ENCODE data around the gene AP3S2. TPM values are rescaled to one million over a fixed set of nuclear protein-coding genes. Genes with fewer than 3 reads are reported as not detected.
"Not testable (repeated sequence)": the region's sequence is repeated elsewhere in the genome, so short reads cannot be mapped to it uniquely, and the experiment has no call there.

Gene AP3S2
- total and polyA plus RNA-seq, 4 donors, result 16.7 to 33.2 (median 22.8) TPM

GRCh38 chr15:89788585-89788984 is 105.2 kb downstream of the AP3S2 start:
- H3K4me3 ChIP-seq (ENCODE audit: low read length in 2 of 2); H3K27me3 ChIP-seq (ENCODE audit: control insufficient read depth in 1 of 2, insufficient read depth in 2 of 2, low read length in 1 of 2); H3K36me3 ChIP-seq (ENCODE audit: control insufficient read depth in 1 of 2, insufficient read depth in 2 of 2, low read length in 1 of 2); H3K4me1 ChIP-seq (ENCODE audit: control insufficient read depth in 1 of 2, insufficient read depth in 2 of 2, low read length in 2 of 2); H3K9me3 ChIP-seq (ENCODE audit: control insufficient read depth, low read length); H3K27ac ChIP-seq (ENCODE audit: low read depth in 1 of 2, low read length in 2 of 2); ATAC-seq (ENCODE audit: low FRiP score); intact Hi-C loops (cut with DNase I): not testable (repeated sequence)
- WGBS, 2 donors, result 94 to 97% methylated on average over 4 of the region's 4 CpGs
- peak in 1 of 2 donors; percentile 12 for DNase-seq

GRCh38 chr15:89787944-89788343 is 105.8 kb downstream of the AP3S2 start:
- Histone ChIP-seq H3K4me1 (ENCODE audit: control insufficient read depth in 1 of 2, insufficient read depth in 2 of 2, low read length in 2 of 2) (no peaks in the 10 kb centered on the region), H3K9me3 (ENCODE audit: control insufficient read depth, low read length) (no peaks in the 10 kb centered on the region), H3K27ac (ENCODE audit: low read depth in 1 of 2, low read length in 2 of 2) (no peak overlapping the region), H3K27me3 (ENCODE audit: control insufficient read depth in 1 of 2, insufficient read depth in 2 of 2, low read length in 1 of 2) (no peaks in the 10 kb centered on the region), H3K36me3 (ENCODE audit: control insufficient read depth in 1 of 2, insufficient read depth in 2 of 2, low read length in 1 of 2) (no peaks in the 10 kb centered on the region), H3K4me3 (ENCODE audit: low read length in 2 of 2) (no peak overlapping the region)
- DNase-seq, result no peak
- intact Hi-C loops (cut with DNase I), result no loop called here
- 93 to 95% methylated on average over 3 of the region's 3 CpGs for WGBS, 2 donors
- ATAC-seq (ENCODE audit: low FRiP score), result no peak

DNA sequence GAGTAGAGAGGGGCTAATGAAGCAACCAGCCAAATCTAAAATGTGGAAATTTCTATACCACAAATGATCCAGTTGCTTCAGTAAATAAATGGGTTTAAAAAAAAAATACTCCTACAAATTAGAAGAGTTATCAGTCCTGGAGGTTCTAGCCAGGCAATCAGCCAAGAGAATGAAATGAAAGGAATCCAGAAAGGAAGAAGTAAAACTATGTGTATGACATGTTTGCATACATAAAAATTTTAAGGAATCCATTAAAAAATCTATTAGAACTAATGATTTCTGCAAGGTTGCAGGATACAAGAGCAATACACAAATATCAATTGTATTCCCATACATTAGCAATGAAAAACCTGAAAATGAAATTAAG is 108.0 kb downstream of the AP3S2 start:
- DNase-seq, result no peak
- H3K4me3 ChIP-seq (ENCODE audit: low read length in 2 of 2), result no peak overlapping the region
- intact Hi-C loops (cut with DNase I), result no loop called here
- no peaks in the 10 kb centered on the region for H3K9me3 ChIP-seq (ENCODE audit: control insufficient read depth, low read length)
- no peaks in the 10 kb centered on the region for H3K36me3 ChIP-seq (ENCODE audit: control insufficient read depth in 1 of 2, insufficient read depth in 2 of 2, low read length in 1 of 2)
- H3K27me3 ChIP-seq (ENCODE audit: control insufficient read depth in 1 of 2, insufficient read depth in 2 of 2, low read length in 1 of 2), result no peaks in the 10 kb centered on the region
- no peak for ATAC-seq (ENCODE audit: low FRiP score)
- H3K27ac ChIP-seq (ENCODE audit: low read depth in 1 of 2, low read length in 2 of 2), result no peak overlapping the region
- H3K4me1 ChIP-seq (ENCODE audit: control insufficient read depth in 1 of 2, insufficient read depth in 2 of 2, low read length in 2 of 2), result no peaks in the 10 kb centered on the region

DNA sequence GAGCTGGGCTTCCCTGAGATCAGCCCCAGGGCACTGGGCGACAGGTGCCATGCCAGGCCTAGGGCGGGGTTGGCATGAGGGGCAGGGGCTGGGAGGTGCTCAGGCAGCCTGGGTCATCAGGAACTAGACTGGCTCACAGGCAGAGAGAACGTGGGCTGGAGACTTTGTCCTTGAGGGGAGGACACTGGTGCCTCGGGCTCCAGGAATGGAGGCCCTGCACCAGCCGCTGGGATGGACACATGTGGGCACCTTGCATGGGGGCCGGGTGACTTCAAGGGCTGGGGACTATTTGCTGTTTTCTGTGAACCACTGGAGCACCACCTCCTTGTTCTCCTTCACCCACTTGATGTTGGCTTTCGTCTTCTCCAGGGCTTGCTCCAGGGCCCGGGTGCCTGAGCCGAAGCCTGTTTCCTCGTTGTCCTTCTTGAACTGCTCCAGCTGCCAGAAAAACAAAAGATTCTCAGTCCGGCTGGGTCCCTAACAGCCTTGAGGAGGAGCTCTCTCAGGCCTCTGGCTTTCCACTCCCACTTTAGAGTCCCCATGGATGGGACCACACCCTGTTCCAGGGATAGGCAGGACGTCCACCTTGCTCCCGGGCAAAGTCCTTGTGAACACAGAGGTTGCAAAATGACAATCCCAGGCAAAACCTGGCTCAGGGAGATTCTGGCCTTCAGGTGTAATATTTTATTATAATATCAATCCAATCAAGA is 108.6 kb downstream of the AP3S2 start:
- intact Hi-C loops (cut with DNase I), result no loop called here
- 88 to 90% methylated on average over 13 of the region's 13 CpGs for WGBS, 2 donors
- DNase-seq, result no peak

DNA sequence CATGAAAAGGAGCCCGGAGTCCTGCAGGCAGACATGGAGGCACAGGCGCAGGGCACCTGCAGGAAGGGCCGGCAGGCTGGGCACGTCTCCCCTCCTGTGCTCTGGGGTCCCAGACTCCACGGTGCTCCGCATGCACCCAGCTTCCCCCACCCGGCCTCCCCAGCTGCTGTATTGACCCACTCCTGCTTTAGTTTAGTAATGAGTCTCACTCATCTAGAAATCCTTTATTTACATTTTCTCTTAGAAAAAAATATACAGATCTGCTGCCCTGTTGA is 109.2 kb downstream of the AP3S2 start:
- intact Hi-C loops (cut with DNase I), result no loop called here
- no peaks in the 10 kb centered on the region for H3K36me3 ChIP-seq (ENCODE audit: control insufficient read depth in 1 of 2, insufficient read depth in 2 of 2, low read length in 1 of 2)
- 92 to 93% methylated on average over 7 of the region's 7 CpGs for WGBS, 2 donors

More for the DNA sequence above, 108.6 kb downstream of the AP3S2 start:
- Histone ChIP-seq H3K4me3 (ENCODE audit: low read length in 2 of 2) (no peak overlapping the region), H3K4me1 (ENCODE audit: control insufficient read depth in 1 of 2, insufficient read depth in 2 of 2, low read length in 2 of 2) (no peaks in the 10 kb centered on the region), H3K9me3 (ENCODE audit: control insufficient read depth, low read length) (no peaks in the 10 kb centered on the region), H3K27ac (ENCODE audit: low read depth in 1 of 2, low read length in 2 of 2) (no peak overlapping the region), H3K36me3 (ENCODE audit: control insufficient read depth in 1 of 2, insufficient read depth in 2 of 2, low read length in 1 of 2) (no peaks in the 10 kb centered on the region), H3K27me3 (ENCODE audit: control insufficient read depth in 1 of 2, insufficient read depth in 2 of 2, low read length in 1 of 2) (no peaks in the 10 kb centered on the region)
- no peak for ATAC-seq (ENCODE audit: low FRiP score)

GRCh38 chr15:89783861-89784685 is 109.7 kb downstream of the AP3S2 start:
- 94 to 95% methylated on average over 15 of the region's 15 CpGs for WGBS, 2 donors
- no peaks in the 10 kb centered on the region for H3K27me3 ChIP-seq (ENCODE audit: control insufficient read depth in 1 of 2, insufficient read depth in 2 of 2, low read length in 1 of 2)
- peak; percentile 40 for ATAC-seq (ENCODE audit: low FRiP score)
- H3K36me3 ChIP-seq (ENCODE audit: control insufficient read depth in 1 of 2, insufficient read depth in 2 of 2, low read length in 1 of 2), result no peaks in the 10 kb centered on the region
- H3K4me1 ChIP-seq (ENCODE audit: control insufficient read depth in 1 of 2, insufficient read depth in 2 of 2, low read length in 2 of 2), result no peaks in the 10 kb centered on the region
- no peak overlapping the region for H3K4me3 ChIP-seq (ENCODE audit: low read length in 2 of 2)
- H3K27ac ChIP-seq (ENCODE audit: low read depth in 1 of 2, low read length in 2 of 2), result no peak overlapping the region
- DNase-seq, result no peak
- intact Hi-C loops (cut with DNase I), result no loop called here
- H3K9me3 ChIP-seq (ENCODE audit: control insufficient read depth, low read length), result no peaks in the 10 kb centered on the region

More for the DNA sequence above, 109.2 kb downstream of the AP3S2 start:
- H3K4me1 ChIP-seq (ENCODE audit: control insufficient read depth in 1 of 2, insufficient read depth in 2 of 2, low read length in 2 of 2), result no peaks in the 10 kb centered on the region
- H3K4me3 ChIP-seq (ENCODE audit: low read length in 2 of 2), result no peak overlapping the region
- ATAC-seq (ENCODE audit: low FRiP score), result no peak
- H3K9me3 ChIP-seq (ENCODE audit: control insufficient read depth, low read length), result no peaks in the 10 kb centered on the region
- no peak for DNase-seq
- no peaks in the 10 kb centered on the region for H3K27me3 ChIP-seq (ENCODE audit: control insufficient read depth in 1 of 2, insufficient read depth in 2 of 2, low read length in 1 of 2)
- no peak overlapping the region for H3K27ac ChIP-seq (ENCODE audit: low read depth in 1 of 2, low read length in 2 of 2)

DNA sequence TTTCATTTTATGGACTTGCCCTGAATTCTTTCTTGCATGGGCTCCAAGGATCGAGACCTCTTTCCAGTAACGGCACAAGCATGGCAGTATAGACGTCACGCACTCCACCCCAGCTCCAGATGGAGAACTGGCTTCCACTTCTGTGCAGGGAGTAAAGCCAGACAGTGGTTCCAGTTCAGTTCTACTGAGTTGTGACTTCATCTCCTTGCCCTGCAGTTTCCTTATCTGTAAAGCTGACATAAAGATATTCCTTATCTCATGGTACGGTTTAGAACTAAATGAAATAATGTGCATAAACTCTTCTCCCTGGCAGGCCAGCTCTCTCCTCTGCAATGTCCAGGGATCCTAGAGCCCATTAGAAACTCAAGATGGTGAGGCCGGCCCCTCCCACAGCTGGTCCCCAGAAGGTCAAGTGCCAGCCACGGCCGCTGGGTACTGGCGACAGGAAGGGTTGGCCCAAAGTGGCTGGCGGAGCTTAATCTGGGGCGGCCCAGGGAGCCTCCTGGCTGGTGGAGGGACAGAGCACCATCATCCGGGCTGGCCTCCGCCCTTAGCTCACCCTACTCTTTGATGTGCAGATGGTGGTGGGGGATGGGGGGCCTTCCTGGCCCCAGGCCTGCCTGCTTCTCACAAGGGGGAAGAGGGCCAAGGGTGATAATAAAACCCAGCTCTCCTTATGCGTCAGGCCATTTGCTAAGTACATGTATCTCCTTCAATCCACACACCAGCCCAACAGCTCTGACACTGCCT is 110.5 kb downstream of the AP3S2 start:
- ATAC-seq (ENCODE audit: low FRiP score) (no peak), DNase-seq (peak in 1 of 2 donors; percentile 27)
- Histone ChIP-seq H3K9me3 (ENCODE audit: control insufficient read depth, low read length) (no peaks in the 10 kb centered on the region), H3K27me3 (ENCODE audit: control insufficient read depth in 1 of 2, insufficient read depth in 2 of 2, low read length in 1 of 2) (no peaks in the 10 kb centered on the region), H3K27ac (ENCODE audit: low read depth in 1 of 2, low read length in 2 of 2) (no peak overlapping the region), H3K4me3 (ENCODE audit: low read length in 2 of 2) (no peak overlapping the region), H3K36me3 (ENCODE audit: control insufficient read depth in 1 of 2, insufficient read depth in 2 of 2, low read length in 1 of 2) (no peaks in the 10 kb centered on the region), H3K4me1 (ENCODE audit: control insufficient read depth in 1 of 2, insufficient read depth in 2 of 2, low read length in 2 of 2) (no peaks in the 10 kb centered on the region)
- intact Hi-C loops (cut with DNase I), result no loop called here
- WGBS, 2 donors, result 59 to 62% methylated on average over 14 of the region's 14 CpGs

DNA sequence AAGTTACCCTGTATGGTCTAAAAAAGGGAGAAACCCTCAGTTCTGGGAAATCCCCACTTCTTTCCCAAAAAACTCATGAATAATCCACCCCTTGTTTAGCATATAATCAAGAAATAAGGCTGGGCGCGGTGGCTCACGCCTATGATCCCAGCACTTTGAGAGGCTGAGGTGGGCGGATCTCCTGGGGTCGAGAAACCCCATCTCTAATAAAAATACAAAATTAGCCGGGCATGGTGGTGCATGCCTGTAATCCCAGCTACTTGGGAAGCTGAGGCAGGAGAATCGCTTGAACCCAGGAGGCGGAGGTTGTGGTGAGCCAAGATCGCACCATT is 111.2 kb downstream of the AP3S2 start:
- DNase-seq; H3K9me3 ChIP-seq (ENCODE audit: control insufficient read depth, low read length); H3K4me3 ChIP-seq (ENCODE audit: low read length in 2 of 2); H3K36me3 ChIP-seq (ENCODE audit: control insufficient read depth in 1 of 2, insufficient read depth in 2 of 2, low read length in 1 of 2); H3K27me3 ChIP-seq (ENCODE audit: control insufficient read depth in 1 of 2, insufficient read depth in 2 of 2, low read length in 1 of 2); H3K27ac ChIP-seq (ENCODE audit: low read depth in 1 of 2, low read length in 2 of 2); ATAC-seq (ENCODE audit: low FRiP score); intact Hi-C loops (cut with DNase I); H3K4me1 ChIP-seq (ENCODE audit: control insufficient read depth in 1 of 2, insufficient read depth in 2 of 2, low read length in 2 of 2): not testable (repeated sequence)
- WGBS, 2 donors, result 92 to 96% methylated on average over 9 of the region's 9 CpGs

Measured in aorta (tissue), 5 donors.